Type B pancreatic cell (in vitro differentiated cells): ENCODE measurements around the gene STX8. TPM values are rescaled to one million over a fixed set of nuclear protein-coding genes. Genes with fewer than 3 reads are reported as not detected.

ENCODE experiments used
- DNase-seq: peaks from one replicate; pipeline ENCODE4 v3.0.0; 2021; ENCODE audit warnings: mixed read lengths; ENCODE audit not compliant: unreplicated experiment; ENCODE audit errors: extremely low spot score
- H3K27ac Mint-ChIP-seq: 2 replicates; pipeline ENCODE4 v1.8.0; 2021; ENCODE audit warnings: mild to moderate bottlenecking, mixed read lengths
- H3K27me3 Mint-ChIP-seq: 2 replicates; pipeline ENCODE4 v1.8.0; 2021; ENCODE audit warnings: mixed read lengths
- H3K36me3 Mint-ChIP-seq: 2 replicates; pipeline ENCODE4 v1.8.0; 2021; ENCODE audit warnings: mixed read lengths
- H3K4me1 Mint-ChIP-seq: one replicate; pipeline ENCODE4 v1.8.0; 2021; ENCODE audit warnings: mixed read lengths; ENCODE audit not compliant: unreplicated experiment
- H3K4me3 Mint-ChIP-seq: 2 replicates; pipeline ENCODE4 v1.8.0; 2021; ENCODE audit warnings: mild to moderate bottlenecking, mixed read lengths
- H3K9me3 Mint-ChIP-seq: 2 replicates; pipeline ENCODE4 v1.8.0; 2021; ENCODE audit warnings: mixed read lengths
- CTCF ChIP-seq: fragments of 200-600 bp; sonication (generic); conservative IDR thresholded peaks from 2 replicates; pipeline ENCODE4 v1.5.0; 2021; ENCODE audit warnings: antibody characterized with exemption, mild to moderate bottlenecking
- total RNA-seq: library from RNA; stranded (reverse); gene quantifications from 2 replicates; pipeline ENCODE4 v1.2.1, GENCODE V29; 2021; ENCODE audit warnings: low replicate concordance

The STX8 gene
- total RNA-seq, 1 donor from 2014 or later, result 59.3 TPM

GRCh38 chr17:9244066-9245052 is 331.3 kb downstream of the STX8 start:
- Mint-ChIP-seq H3K4me1 (peaks cover 14% of the 10 kb centered on the region), H3K27me3 (no peaks in the 10 kb centered on the region), H3K36me3 (no peaks in the 10 kb centered on the region), H3K9me3 (no peaks in the 10 kb centered on the region), H3K4me3 (no peak overlapping the region), H3K27ac (no peak overlapping the region)
- TF ChIP-seq CTCF, result no peak
- DNase-seq, result no peak

GRCh38 chr17:9242983-9243382 is 332.6 kb downstream of the STX8 start:
- H3K9me3 Mint-ChIP-seq, result no peaks in the 10 kb centered on the region
- no peak overlapping the region for H3K4me3 Mint-ChIP-seq
- H3K27me3 Mint-ChIP-seq, result no peaks in the 10 kb centered on the region
- peaks cover 15% of the 10 kb centered on the region for H3K4me1 Mint-ChIP-seq
- DNase-seq, result no peak
- H3K36me3 Mint-ChIP-seq, result no peaks in the 10 kb centered on the region
- no peak for TF ChIP-seq CTCF
- peak overlapping the region; percentile 41 for H3K27ac Mint-ChIP-seq

- Mint-ChIP-seq H3K36me3 (no peaks in the 10 kb centered on the region), H3K27me3 (no peaks in the 10 kb centered on the region), H3K27ac (peak overlapping the region; percentile 41), H3K4me1 (peaks cover 18% of the 10 kb centered on the region), H3K4me3 (no peak overlapping the region), H3K9me3 (no peaks in the 10 kb centered on the region)
- DNase-seq, result no peak
- no peak for TF ChIP-seq CTCF
These were observed 333.1 kb downstream of the STX8 start for GRCh38 chr17:9242497-9242881.

- TF ChIP-seq CTCF, result no peak
- Mint-ChIP-seq H3K4me1 (peaks cover 18% of the 10 kb centered on the region), H3K9me3 (no peaks in the 10 kb centered on the region), H3K4me3 (peak overlapping the region; percentile 72), H3K27ac (peak overlapping the region; percentile 84), H3K36me3 (no peaks in the 10 kb centered on the region), H3K27me3 (no peaks in the 10 kb centered on the region)
- DNase-seq, result no peak
These were observed 333.7 kb downstream of the STX8 start for GRCh38 chr17:9241774-9242496.

GRCh38 chr17:9241371-9241712 is 334.3 kb downstream of the STX8 start:
- DNase-seq, result no peak
- H3K36me3 Mint-ChIP-seq, result no peaks in the 10 kb centered on the region
- peaks cover 18% of the 10 kb centered on the region for H3K4me1 Mint-ChIP-seq
- no peaks in the 10 kb centered on the region for H3K9me3 Mint-ChIP-seq
- peak overlapping the region; percentile 72 for H3K4me3 Mint-ChIP-seq
- H3K27me3 Mint-ChIP-seq, result no peaks in the 10 kb centered on the region
- H3K27ac Mint-ChIP-seq, result peak overlapping the region; percentile 84
- no peak for TF ChIP-seq CTCF
